ENCODE results near the gene PCCA.
"Not testable (repeated sequence)": the region's sequence is repeated elsewhere in the genome, so short reads cannot be mapped to it uniquely, and the experiment has no call there.

The PCCA gene

DNA sequence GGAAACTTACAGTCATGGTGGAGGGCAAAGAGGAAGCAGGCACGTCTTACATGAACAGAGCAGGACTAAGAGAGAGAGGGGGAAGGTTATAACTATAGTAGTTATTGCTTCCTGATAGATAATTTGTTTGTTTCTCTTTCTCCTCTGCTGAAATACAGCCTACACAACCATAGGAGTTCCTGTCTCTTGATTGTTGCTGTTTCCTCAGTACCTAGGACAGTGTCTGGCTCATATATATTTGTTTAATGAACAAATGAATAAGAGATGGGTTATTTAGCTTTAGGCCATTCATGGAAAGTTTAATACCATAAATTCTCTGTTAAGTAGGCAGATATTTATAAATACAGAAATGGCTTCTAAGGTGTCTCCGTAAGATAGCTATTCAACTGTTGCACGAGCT lies 95.2 kb downstream of the PCCA start:
- no peak for DNase-seq (ENCODE audit: low read depth in 2 of 3, low spot score in 2 of 3)

DNA sequence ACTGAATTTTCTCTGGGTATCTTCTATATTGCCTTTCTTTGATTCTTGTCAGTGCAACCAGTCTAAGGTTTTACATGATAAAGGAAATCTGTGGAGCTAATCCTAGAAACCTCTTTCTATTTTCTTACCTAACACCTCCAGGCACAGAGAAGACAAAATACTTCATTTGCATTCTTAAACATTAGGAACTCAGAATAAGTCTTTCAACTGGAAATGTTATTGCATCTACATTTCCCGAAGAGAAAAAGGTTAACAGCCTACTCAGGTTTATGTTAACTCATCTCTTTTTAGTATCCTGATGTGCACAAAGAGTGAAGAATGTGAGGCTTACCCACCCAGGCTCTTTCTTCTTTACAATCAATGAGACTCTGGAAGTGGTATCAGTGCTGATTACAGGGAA lies 106.7 kb downstream of the PCCA start:
- no peak for DNase-seq (ENCODE audit: low read depth in 2 of 3, low spot score in 2 of 3)

DNA sequence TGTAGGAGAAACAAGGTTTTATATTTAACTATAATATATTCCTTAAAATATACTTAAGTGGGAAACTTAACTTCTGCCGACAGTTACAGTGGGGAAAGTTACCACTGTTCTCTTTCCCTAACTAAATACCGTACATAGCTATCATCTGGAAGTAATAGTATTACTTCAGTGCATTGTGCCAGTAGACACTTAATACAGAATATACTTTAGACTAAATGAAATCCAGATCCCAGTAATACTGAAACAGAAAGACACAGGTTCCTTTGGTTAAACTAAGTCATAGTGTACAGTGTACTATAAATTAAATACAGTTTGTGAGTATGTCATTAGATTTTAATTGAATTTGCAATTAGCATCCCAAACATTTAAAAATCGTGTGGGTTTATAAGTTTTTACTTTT lies 107.5 kb downstream of the PCCA start:
- no peak for DNase-seq (ENCODE audit: low read depth in 2 of 3, low spot score in 2 of 3)

DNA sequence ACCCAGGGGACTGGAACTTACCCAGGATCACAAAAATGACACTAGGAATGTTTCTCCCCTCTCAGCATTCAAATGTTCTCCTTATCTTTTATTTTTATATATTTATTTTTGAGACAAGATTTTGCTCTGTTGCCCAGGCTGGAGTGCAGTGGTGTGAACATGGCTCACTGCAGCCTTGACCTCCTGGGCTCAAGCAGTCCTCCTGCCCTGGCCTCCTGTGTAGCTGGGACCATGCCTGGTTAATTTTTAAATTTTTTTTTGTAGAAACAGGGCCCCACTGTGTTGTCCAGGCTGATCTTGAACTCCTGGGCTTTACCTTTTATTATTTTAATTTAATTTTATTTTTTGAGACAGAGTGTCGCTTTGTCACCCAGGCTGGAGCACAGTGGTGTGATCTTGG lies 108.2 kb downstream of the PCCA start:
- DNase-seq (ENCODE audit: low read depth in 2 of 3, low spot score in 2 of 3): no peak

DNA sequence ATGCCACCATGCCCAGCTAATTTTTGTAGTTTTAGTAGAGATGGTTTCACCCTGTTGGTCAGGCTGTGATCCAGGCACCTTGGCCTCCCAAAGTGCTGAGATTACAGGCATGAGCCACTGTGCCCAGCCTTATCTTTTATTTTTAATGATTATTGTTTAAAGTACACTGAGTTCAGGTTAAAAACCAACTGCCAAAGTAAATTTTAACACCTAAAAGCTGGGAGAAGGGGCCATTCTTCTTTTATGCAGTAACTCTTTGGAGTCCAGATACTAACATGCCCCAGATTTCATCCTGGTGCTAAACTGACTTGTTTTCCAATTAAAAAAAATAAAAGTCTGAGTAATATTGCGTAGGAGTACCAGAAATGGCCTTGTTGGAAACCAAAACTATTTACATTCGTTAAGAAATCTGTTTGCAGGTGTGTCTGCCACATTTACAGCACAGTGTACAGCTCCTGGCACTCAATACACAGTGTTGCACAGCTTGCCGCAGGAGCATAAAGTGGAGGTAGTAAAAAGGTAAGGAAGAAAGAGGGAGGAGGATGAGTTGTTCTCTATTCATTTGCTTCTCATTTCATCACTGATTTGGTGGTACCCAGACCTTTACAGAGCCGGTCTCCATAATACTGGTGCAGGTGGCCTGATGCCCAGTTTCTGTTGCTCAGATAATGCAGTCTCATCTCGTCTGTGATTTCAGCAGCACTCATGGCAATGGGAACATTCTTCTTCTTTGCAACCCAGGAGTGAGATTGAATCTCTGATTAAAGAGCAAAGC lies 108.9 kb downstream of the PCCA start:
- no peak for DNase-seq (ENCODE audit: low read depth in 2 of 3, low spot score in 2 of 3)

DNA sequence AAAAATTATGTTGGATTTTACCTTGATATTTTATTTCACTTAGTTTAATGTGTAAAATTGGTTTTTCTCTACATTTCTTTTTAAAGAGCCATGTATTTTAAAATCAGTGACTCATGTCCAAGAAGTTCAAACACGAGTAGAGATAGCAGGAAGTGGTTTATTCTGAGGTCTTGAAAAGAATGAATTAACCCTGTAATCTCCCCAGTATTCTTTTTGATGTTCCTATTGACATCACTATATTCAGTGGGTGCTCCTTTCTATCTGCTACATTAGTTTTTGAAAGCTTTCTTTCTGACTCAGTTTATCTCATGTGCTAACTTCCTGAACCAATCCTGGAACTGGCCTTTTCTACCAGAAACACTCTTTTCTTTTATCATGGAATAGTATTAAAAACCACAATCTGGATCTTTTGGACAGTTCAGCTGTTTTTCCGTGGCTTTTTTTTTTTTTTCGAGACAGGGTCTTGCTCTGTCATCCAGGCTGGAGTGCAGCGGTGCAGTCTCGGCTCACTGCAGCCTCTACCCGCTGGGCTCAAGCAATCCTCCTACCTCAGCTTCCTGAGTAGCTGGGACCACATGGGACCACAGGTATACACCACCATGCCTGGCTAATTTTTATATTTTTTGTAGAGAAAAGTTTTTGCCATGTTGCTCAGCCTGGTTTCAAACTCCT lies 114.9 kb downstream of the PCCA start:
- no peak for DNase-seq (ENCODE audit: low read depth in 2 of 3, low spot score in 2 of 3)

DNA sequence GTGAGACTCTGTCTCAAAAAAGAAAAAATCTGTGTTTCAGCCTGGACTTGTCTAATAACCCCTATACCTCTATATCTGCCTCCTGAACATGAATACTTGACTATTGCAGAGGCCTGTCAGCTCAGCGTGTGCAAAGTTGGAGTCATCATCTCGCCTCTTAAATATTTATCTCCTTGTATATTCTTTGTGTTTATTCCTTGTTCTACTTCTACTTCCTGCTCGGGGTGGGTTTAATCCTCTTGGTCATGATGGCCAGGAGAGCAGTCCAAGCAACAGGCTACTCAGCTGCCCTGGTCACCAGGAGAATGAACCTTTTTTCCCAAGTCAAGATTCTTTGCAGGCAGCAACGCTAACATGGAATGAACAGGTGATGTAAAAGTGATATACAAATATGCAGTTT lies 119.1 kb downstream of the PCCA start:
- DNase-seq (ENCODE audit: low read depth in 2 of 3, low spot score in 2 of 3): no peak

DNA sequence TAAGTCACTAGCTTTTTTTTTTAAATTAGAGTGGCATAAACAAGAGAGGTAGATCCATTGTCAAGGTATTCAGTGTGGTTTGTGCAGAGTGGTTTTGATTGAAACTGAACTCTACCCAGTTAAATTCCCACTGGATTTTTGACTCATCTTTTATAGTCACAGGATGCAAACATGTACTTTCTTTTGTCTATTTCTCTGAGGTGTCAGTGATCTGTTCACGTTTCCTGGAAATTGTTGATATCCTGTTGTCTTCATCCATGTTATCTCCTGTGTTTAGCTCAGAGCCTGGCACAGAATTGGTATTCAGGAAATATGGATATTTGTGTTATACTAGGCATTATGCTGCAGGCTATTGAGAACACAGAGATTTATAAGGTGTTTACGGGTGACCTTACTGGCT lies 119.7 kb downstream of the PCCA start:
- no peak for DNase-seq (ENCODE audit: low read depth in 2 of 3, low spot score in 2 of 3)

DNA sequence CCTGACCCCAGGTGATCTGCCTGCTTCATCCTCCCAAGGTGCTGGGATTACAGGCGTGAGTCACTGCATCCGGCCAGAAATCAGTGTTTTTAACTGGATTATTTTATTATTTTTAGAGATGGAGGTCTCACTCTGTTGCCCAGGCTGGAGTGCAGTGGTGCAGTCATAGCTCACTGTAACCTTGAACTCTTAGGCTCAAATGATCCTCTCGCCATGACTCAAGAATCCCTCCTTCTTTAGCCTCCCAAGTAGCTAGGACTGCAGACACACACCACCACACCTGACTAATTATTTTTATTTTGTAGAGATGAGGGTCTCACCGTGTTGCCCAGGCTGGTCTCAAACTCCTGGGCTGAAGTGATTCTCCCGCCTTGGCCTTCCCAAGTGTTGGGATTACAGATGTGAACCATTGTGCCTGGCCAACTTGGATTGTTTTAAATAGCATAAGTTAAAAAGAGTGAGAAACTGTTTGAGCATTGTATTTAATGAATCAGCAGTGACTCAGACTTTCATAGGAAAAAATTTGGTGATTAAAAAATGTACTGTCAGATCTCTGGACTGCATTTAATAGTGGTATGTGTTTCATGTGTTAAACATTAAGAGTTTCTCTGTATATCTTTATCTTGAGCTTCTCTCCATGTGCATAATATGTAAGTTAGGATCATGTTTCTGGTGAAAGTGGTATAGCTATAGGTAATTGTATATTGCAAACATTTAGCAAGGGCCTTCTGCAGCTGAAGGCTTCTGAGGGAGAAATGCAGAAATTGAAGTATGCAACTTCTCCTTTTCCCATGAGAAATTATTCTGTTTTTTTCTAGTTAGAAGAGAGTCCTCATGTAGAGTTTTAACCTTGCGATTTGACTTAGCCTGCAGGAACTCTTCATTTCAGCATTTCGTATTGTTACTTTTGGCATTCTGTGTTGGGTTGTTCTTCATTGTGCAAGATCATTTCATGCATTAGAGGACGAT lies 121.2 kb downstream of the PCCA start:
- DNase-seq (ENCODE audit: low read depth in 2 of 3, low spot score in 2 of 3): no peak

DNA sequence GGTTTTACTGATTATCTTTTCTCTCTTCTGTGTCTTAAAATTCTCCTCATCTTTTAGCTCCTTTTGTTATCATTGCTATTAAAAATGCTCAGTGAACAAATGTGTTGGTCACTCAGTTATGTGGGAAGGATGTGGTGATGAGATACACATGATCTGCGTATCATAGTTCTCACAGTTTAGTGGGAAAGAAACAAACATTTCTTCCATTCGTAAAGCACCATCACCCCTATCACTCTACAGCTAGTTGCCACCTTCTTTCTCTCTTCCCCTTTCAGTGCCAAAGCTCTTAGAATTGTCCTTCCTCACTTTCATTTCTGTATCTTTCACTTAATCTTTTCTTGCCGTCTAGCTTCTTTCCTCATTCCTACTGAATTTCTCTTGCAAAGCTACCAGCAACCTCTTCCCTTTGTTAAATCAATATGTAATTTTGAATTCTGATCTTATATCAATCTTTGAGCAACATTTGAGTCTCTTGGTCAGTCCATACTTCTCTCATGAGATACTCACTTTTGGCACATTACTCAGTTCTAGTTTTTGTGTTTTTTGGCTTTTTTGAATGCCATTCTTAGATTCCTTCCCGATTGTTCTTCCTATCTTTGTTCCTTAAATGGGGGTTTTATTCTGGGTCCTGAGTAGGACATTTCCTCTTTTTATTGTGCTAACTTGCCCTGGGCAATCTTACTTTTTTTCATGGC lies 122.3 kb downstream of the PCCA start:
- DNase-seq (ENCODE audit: low read depth in 2 of 3, low spot score in 2 of 3): no peak

DNA sequence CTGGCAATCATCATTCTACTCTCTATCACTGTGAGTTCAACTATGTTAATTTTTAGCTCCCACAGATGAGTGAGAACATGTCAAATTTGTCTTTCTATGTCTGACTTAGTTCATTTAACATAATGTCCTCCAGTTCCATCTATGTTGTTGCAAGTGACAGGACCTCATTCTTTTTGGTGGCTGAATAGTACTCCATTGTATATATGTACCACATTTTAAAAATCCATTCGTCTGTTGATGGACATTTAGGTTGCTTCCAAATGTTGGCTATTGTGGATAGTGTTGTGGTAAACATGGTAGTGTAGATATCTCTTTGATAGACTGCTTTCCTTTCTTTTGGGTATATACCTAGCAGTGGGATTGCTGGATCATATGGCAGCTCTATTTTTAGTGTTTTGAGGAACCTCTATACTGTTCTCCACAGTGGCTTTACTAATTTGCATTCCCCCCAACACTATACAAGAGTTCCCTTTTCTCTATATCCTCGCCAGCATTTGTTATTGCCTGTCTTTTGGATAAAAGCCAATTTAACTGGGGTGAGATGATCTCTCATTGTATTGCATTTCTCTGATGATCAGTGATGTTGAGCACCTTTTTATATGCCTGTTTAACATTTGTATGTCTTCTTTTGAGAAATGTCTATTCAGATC lies 124.1 kb downstream of the PCCA start:
- DNase-seq (ENCODE audit: low read depth in 2 of 3, low spot score in 2 of 3): no peak

DNA sequence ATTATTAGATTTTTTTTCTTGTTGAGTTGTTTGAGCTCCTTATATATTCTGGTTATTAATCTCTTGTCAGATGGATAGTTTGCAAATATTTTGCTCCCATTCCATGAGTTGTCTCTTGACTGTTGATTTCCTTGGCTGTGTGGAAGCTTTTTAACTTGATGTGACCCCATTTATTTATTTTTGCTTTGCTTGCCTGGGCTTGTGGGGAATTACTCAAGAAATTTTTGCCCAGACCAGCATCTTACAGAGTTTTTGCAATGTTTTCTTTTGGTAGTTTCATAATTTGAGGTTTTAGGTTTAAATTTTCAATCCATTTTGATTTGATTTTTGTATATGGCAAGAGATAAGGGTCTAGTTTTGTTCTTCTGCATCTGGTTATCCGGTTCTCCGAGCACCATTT lies 124.7 kb downstream of the PCCA start:
- no peak for DNase-seq (ENCODE audit: low read depth in 2 of 3, low spot score in 2 of 3)

DNA sequence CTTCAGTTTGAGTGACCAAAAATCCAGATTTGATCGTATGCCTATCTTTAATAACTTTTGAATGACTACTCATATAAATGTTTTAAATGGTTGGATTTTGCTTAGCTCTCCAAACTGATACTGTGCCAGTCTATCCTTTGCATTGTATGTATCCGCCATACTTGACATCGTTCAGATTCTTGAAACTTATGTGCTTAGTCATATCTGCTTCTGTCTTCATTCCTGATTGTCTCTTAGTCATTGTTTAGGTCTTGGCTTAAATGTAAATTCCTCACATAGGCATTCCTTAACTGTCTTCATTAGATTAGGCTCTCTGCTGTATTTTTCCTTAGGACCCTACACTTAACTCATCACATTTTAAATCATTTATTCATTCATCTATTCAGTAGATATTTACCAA lies 126.0 kb downstream of the PCCA start:
- DNase-seq (ENCODE audit: low read depth in 2 of 3, low spot score in 2 of 3): no peak

DNA sequence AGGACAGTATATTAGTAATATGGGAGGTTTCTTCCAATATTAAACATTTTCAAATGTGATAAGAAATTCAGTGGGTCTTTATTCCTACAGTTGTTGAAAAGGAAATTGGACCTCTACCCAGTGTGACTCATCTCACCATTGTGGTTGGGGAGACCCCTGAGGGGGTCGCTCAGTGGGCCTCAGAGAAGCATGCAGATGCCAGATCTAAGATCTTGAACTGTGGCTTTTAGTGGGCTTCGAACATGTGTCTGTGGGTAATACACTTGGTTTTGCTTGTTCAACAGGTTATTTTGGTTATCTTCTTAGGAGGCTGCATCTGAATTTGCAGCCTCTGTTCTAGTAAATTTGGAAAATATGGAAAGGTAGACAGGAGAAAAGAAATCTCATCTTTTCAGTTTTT lies 132.3 kb downstream of the PCCA start:
- DNase-seq (ENCODE audit: low read depth in 2 of 3, low spot score in 2 of 3): no peak

DNA sequence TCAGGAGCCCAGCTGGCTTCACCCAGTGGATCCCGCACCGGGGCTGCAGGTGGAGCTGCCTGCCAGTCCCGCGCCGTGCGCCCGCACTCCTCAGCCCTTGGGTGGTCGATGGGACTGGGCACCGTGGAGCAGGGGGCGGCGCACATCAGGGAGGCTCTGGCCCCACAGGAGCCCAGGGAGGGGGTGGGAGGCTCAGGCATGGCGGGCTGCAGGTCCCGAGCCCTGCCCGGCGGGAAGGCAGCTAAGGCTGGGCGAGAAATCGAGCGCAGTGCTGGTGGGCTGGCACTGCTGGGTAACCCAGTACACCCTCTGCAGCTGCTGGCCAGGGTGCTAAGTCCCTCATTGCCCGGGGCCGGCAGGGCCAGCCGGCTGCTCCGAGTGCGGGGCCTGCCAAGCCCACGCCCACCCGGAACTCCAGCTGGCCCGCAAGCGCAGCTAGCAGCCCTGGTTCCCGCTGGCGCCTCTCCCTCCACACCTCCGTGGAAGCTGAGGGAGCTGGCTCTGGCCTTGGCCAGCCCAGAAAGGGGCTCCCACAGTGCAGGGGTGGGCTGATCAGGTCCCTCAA lies 135.2 kb downstream of the PCCA start:
- not testable (repeated sequence) for DNase-seq (ENCODE audit: low read depth in 2 of 3, low spot score in 2 of 3)

DNA sequence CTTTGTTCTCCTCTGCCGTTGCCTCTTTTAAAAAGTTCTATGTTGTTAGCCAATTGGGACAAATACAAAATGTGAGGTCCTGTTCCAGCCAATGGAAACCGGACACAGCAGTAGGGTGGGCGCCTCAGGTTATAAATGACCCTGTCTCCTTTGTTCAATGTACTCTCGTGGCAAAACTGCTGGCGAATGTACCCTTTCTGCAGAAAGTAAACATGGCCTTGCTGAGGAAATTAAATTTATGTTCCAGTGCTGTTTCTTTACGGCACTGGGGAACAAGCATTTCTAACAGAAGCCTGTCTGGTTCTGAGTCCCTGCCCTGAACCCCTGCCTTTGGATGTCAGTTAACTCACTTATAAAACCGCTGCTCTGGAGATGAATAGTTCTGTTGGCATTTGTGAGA lies 140.7 kb downstream of the PCCA start:
- no peak for DNase-seq (ENCODE audit: low read depth in 2 of 3, low spot score in 2 of 3)

DNA sequence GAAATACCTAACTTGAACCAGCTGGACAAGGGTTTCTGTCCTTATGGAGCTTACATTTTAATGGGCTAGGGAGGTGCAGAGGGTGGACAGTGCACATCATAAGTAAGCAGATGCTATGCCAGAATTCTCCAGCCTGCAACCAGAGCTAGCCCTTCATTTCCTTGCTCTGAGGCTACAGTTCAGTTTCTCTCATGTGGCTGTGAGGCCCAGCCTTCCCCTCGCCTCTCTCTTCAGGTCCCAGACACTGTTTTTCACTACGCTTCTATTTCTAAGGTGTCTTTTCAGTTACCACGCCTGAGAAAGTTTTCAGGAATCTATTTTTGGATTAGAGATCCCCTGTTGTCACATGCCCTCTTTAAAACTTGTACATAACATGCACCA lies 141.9 kb downstream of the PCCA start:
- DNase-seq (ENCODE audit: low read depth in 2 of 3, low spot score in 2 of 3): no peak

DNA sequence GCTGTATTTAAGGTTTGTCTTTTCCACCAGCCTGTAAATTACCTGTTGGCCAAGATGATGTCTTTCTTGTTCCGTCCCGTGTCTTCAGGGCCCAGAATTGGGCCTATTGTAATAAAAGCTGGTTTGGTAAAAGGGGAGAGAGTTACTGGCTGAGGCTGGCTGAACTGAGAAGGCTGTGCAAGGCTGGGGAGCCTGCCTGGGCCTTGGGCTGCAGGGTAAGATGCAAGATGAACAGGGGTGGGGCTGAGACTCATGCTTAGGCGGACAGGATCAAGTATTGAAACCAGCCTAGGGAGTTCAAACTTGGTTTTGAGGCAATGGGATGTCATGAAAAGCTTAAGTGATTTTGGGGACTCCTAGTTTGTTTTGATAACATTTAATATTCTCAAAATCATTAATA lies 142.3 kb downstream of the PCCA start:
- DNase-seq (ENCODE audit: low read depth in 2 of 3, low spot score in 2 of 3): no peak

DNA sequence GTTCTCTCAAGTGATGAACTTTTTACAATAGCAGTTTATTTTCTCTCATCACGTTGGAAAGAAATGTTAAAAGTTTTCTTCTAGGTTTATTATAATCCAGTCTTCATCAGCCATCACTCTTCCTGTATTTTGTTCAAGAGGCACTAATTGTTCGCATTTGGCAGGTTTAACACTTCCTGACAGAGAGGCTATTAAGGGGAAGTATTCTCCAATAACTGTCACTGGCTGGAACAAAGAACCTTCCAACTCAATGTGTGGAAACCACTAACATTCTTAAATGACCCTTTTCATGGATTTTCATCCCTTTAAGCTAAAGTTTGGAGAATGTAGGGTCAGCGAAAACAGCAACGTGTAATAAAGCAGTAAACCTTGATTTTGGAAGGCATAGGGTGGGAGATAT lies 145.1 kb downstream of the PCCA start:
- DNase-seq (ENCODE audit: low read depth in 2 of 3, low spot score in 2 of 3): no peak

DNA sequence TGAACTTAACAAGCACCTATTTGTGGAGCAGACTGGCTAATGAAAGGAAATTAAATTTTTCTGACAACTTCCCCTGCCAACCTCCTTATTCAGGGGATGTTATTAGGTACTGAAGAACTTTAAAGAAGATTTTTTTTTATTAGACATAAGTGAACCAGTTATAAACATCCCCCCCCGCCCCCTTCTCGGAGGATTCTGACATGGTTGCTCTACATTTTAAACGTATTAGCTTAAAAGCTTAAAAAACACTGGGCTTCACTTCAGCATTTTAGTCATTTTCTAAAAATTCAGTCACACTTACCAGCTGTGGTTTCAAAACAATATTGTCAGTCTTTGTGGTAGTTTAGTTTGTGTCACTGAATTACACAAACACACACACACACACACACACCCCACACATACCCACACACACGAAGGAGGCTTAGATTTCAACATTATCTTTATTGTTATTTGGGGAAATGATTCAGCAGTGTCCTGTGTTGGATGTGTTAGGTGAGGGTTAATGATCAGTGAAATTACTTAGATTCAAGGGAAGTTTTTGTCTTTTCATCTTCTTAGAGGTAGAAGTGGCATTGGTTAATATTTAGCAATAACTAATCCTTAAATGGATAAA lies 145.7 kb downstream of the PCCA start:
- no peak for DNase-seq (ENCODE audit: low read depth in 2 of 3, low spot score in 2 of 3)

Measured in activated CD8-positive, alpha-beta memory T cell treated with anti-CD3 and anti-CD28 coated beads for 48 hours (primary cell).